Activated CD4-positive, CD25-positive, alpha-beta regulatory T cell treated with anti-CD3 and anti-CD28 coated beads, Interleukin-2, amount 50 U/mL, for 16 hours (primary cell): Measurements from ENCODE around the gene BABAM1.
"Not testable (repeated sequence)": the region's sequence is repeated elsewhere in the genome, so short reads cannot be mapped to it uniquely, and the experiment has no call there.

Experiments
- DNase-seq: peaks from one replicate; pipeline ENCODE4 v3.0.0-alpha.2; 2020; ENCODE audit warnings: low read depth, low spot score

The BABAM1 gene

GRCh38 chr19:17268754-17269153 lies 1.5 kb downstream of the BABAM1 start:
- no peak for DNase-seq

- not testable (repeated sequence) for DNase-seq
Measured at GRCh38 chr19:17274892-17275291, 7.6 kb downstream of the BABAM1 start.

- DNase-seq = no peak
Measured at GRCh38 chr19:17275441-17276175, 8.4 kb downstream of the BABAM1 start.

- no peak for DNase-seq
Measured at GRCh38 chr19:17279436-17279835, 12.2 kb downstream of the BABAM1 start.

GRCh38 chr19:17281391-17282304 lies 14.4 kb downstream of the BABAM1 start, which contains the start of gene ANKLE1:
Gene ANKLE1, plus strand, starts transcription at chr19:17281901. Its CDS starts 20 bp downstream, at chr19:17281921.
- DNase-seq = no peak

GRCh38 chr19:17282488-17283125 lies 15.4 kb downstream of the BABAM1 start:
- DNase-seq = peak; percentile 42

GRCh38 chr19:17283504-17283996 lies 16.3 kb downstream of the BABAM1 start:
- no peak for DNase-seq

- DNase-seq = no peak
Measured at GRCh38 chr19:17285415-17286135, 18.3 kb downstream of the BABAM1 start.

- no peak for DNase-seq
Measured at GRCh38 chr19:17286263-17286662, 19.0 kb downstream of the BABAM1 start.

GRCh38 chr19:17286752-17287151 lies 19.5 kb downstream of the BABAM1 start:
- DNase-seq = no peak

- DNase-seq = no peak
Measured at GRCh38 chr19:17289489-17289888, 22.2 kb downstream of the BABAM1 start.

GRCh38 chr19:17292301-17293074 lies 25.2 kb downstream of the BABAM1 start:
- DNase-seq = peak; percentile 42

GRCh38 chr19:17293605-17294004 lies 26.4 kb downstream of the BABAM1 start:
- no peak for DNase-seq

GRCh38 chr19:17294051-17294891 lies 27.0 kb downstream of the BABAM1 start:
- no peak for DNase-seq

- DNase-seq = not testable (repeated sequence)
Measured at GRCh38 chr19:17295551-17295950, 28.3 kb downstream of the BABAM1 start.

GRCh38 chr19:17296273-17296672 lies 29.0 kb downstream of the BABAM1 start:
- DNase-seq = no peak

- no peak for DNase-seq
Measured at GRCh38 chr19:17296976-17297375, 29.7 kb downstream of the BABAM1 start.

- DNase-seq = no peak
Measured at GRCh38 chr19:17300992-17301619, 33.9 kb downstream of the BABAM1 start.
